GDM1 (cell line): ENCODE data around the gene FTO.
"Not testable (repeated sequence)": the region's sequence is repeated elsewhere in the genome, so short reads cannot be mapped to it uniquely, and the experiment has no call there.

Experiments
- DNase-seq: peaks from one replicate; lab custom pipeline; 2025; lab: John Stamatoyannopoulos, UW

Gene FTO

DNA sequence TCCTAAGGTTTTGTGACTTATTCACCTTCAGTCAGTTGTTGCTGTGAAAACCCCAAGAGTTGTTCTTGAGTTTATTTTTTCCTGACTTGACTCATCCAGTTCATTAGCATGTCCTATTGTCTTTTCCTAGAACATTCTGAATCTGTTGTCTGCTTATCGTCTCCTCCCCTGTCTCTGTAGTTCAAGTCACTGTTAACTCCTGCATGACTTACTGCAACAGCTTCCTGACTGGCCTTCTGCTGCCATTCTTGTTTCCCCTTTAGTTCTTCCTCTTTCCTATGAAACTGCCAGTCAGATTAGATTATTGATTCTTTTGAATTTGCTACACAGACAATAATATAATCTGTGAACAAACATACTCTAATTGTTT is 161.5 kb downstream of the FTO start:
- peak; percentile 12 for DNase-seq

DNA sequence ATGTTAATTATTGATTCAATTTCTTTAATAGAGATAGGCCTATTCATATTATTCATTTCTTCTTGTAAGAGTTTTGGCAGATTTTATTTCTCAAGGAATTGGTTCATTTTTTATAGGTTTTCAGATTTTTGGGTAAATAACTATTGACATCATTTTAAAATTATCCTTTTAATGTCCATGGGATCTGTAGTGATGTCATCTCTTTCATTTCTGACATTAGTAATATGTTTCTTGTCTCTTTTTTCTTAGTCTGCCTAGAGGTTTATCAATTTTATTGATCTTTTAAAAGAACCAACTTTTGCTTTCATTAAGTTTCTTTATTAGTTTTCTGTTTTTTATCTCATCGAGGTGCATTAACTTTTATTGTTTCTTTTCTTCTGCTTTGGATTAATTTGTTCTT is 162.6 kb downstream of the FTO start:
- no peak for DNase-seq

DNA sequence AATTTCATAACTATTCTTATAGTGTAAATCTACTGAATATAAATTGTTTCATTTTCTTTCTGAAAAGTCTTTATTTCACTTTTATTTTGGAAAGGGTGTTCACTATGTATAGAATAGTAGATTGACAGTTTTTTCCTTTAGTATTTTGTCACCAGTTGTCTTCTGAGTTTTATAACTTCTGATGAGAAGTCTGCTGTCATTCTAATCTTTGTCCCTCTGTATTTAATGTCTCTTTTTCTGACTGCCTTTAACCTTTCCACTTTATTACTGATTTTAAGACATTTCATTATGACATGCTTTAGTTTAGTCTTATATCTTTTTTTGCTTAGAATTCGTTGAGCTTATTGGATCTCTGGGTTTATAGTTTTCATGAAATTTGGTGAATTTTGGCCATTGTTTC is 166.9 kb downstream of the FTO start:
- DNase-seq, result no peak

DNA sequence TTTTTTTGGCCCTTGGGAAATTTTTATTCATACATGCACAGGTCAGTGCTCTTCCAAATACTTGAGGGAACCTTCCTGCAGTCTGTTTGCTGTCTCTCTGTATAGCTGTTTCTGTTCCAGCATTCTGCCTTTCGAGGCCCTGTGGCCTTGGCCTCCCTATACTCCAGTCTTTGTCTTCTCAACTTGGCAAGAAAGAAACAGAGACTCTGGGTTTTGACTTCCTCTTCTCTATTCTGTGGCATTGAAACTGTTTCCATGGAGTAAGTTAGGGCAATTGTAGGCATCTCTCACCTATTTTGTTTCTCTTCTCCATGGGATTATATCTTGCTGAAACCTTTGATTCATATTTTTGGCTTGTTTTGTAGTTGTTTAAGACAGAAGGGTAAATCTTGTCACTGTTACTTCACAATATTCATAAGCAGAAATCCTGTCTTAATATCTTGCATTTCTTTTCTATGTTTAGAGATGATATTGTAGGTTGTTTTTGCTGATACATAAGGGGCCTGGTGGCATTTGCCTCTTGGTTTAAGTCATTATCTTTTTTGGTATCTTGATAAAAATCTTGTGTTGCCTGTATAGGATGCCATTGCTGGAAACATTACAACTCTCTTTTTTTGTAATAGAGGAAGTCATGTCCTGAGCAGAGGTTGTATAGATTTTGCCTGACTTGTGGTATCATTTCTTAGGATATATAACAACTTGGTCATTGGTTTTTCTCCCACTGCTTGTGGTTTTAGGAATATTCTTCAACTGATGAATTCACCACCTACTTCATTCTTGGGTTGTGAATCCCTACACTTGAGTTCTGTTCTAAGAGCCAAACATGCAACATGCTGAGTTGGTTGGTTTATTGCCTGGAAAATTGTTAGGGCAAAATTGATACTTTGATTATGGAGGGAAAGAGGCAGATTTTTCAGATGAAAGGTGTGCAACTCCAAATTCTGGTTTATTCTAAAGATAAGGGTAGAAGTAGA is 168.6 kb downstream of the FTO start:
- DNase-seq, result no peak

DNA sequence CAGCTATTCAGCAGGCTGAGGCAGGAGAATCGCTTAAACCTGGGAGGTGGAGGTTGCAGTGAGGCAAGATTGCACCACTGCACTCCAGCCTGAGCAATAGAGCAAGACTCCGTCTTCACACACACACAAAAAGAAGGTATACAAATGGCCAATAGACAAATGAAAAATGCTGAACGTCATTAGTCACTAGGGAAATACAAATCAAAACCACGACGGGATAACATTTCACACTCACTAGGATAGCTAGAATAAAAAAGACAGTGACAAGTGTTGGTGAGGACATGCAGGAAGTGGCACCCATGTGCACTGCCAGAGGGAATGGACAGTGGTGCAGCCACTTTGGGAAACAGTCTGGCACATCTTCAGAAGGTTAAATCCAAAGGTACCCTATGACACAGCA is 172.9 kb downstream of the FTO start:
- no peak for DNase-seq

DNA sequence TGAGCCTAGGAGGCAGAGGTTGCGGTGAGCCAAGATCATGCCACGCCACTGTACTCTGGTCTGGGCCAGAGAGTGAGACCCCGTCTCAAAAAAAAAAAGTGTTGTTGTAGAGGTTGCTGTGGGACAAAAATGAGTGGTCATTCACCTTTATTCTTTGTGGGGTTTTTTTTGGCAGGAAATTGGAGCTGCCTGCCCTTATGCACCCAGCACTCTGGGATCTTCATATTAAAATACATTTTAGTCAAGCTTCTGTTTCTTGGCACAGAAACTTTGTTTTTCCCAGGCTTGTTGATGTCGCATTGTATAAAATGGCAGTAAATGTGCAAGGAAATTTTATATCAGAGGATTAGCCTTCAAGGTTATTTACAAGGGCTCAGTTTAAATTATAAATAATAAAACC is 174.3 kb downstream of the FTO start:
- DNase-seq, result no peak

DNA sequence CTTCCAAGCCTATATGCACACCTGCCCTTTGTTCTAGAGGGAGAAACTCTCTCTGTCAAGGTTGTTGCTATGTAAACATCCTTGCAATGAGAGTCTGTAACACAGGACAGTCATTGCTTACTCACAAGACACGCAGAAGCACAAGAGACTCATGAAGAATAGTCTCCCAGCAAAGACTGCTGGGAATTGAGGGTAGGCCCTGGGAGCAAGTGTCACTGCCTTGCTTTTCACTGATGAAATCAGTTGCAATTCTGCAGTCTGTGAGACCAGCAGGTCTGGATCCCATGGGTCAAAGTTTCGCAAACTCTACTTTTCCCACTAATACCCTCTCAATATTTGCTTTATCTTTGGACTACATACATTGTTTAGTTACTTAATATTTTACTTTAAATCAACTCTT is 177.4 kb downstream of the FTO start:
- no peak for DNase-seq

DNA sequence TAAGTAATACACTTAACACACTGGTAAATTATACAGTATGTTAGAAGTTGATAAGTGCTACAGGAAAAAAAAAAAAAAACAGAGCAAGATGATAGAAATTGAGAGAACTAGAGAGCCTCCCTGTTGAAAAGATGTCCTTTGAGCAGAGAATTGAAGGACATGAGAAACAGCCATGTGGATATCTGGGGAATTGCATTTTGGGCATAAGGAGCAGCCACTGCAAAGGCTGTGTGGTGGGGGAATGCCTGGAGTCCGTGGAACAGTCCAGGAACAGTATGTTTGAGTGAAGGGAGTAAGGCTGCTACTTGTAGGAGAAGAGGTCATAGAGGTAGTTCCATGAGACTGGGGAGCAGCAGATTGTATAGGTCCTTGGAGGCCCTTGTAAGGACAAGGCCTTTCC is 178.4 kb downstream of the FTO start:
- no peak for DNase-seq

DNA sequence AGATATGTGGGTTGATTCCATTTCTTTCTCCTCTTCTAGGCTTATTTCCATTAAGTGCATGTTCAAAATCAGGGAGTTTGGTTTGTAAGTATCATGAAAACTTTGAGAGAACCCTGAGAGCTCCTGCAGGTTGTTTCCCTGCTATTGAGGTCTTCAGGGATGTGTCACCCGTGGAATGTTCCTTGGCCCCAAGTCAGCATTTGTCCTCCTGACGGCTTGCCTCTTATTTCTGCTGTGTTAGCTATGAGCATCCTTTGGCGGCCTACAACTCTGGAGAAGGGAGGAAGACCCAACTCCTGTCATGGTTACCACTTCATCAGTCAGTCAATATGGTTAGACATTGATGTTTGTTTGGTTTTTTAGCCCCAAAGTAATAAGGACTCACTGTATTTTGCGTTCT is 180.8 kb downstream of the FTO start:
- DNase-seq, result no peak

DNA sequence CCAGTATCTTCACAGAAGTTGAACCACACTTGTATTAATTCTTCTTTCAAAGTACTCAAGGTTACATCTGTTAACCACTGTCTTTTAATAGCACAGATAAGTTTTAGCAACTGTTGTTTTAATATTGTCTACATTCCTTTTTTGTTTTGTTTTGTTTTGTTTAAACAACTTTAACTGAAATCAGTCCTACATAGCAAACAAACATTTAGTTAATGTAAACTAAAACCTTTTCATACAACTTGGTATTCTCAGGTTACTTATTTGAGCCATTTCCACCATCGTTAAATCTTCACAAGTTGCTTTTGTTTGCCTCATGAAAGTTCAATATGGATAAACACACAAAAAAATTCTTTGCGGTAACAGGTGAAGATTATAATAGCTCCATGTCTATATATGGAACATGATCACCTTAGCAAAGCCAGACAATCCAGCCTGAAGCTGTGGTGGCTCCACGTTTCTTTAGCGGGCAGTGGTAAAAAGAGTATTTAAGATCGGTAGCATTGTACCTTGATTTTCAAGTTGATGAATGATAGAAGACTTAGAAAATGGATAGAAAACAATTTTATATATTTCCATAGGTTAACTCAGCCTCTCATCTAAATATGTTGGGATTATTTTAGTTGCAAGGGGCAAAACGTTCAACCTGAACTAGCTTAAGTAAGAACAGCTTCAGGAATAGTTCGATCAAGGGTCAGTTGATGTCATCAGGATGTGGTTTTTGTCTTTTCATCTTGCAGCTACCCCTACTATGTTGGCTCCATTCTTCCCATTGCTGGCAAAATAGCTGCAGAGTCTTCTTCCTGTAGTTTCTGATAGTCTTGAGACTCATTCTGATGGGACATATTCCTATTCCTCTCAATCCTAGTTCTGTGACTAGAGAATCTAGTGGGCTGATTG is 182.8 kb downstream of the FTO start:
- no peak for DNase-seq

DNA sequence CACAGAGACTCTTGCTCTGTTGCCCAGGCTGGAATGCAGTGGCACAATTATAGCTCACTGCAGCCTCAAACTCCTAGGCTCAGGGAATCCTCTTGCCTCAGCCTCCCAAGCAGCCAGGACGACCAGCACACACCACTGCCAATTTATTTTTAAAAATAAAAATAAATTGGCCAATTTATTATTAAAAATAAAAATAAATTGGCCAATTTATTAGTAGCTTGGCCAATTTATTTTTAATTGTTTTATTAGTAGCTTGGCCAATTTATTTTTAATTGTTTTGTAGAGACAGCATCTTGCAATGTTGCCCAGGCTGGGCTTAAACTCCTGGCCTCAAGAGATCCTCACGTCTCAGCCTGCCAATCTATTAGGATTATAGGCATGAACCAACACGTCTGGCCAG is 184.3 kb downstream of the FTO start:
- no peak for DNase-seq

DNA sequence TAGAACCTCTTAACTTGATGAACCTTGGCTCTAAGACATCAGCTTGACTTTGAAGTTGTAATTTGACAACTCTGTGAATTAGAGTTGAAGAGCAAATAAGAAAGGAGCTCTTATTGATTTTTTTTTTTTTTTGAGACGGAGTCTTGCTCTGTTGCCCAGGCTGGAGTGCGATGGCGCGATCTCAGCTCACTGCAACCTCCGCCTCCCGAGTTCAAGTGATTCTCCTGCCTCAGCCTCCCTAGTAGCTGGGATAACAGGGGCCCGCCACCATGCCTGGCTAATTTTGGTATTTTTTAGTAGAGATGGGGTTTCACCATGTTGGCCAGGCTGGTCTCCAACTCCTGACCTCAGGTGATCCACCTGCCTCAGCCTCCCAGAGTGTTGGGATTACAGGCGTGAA is 186.9 kb downstream of the FTO start:
- DNase-seq, result not testable (repeated sequence)

DNA sequence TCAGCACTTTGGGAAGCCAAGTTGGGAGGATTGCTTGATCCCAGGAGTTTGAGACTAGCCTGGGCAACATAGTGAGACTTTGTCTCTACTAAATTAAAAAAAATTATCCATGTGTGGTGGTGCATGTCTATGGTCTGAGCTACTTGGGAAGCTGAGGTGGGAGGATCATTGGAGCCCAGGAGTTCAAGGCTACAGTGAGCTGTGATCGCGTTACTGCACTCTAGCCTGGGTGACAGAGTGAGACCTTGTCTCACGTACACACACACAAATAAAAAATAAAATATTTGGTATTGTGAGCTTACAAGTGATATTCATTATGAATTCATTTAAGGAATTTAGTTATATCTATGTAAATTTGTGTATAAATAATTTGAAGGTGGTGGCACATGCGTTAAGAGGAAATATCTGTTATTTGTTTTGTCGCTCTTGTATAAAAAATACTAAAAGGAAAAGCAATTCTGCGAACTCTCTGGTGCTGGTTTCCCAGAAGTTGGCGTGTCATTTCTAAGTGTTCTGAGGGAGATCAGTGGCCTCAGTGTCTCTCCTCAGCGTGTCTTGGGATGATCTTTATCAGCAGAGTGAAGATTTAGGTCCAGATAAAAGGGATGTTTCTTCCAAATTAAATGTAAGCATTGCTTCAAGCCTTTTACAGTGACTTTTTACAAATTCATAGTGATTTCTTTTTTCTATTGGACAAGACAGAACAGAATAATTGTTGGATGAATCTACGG is 187.6 kb downstream of the FTO start:
- DNase-seq, result no peak

DNA sequence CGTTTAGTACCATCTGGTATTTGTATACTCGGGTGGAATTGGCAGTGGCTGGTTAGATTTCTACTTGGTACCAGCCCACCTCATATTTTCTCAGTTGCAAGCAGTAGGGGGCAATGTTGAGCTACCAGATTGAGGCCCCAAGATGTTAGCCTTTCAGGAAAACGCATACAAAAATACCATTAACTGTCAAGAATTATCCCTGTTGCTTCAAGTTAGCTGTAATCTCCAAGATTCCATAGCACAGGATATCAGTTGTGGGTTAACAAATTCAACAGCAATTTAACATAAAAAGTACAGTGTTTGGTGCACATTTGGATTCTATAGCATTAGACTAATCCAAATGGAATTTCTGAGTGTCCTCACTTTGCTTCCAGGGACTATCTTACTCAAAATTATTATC is 188.2 kb downstream of the FTO start:
- peak; percentile 29 for DNase-seq

DNA sequence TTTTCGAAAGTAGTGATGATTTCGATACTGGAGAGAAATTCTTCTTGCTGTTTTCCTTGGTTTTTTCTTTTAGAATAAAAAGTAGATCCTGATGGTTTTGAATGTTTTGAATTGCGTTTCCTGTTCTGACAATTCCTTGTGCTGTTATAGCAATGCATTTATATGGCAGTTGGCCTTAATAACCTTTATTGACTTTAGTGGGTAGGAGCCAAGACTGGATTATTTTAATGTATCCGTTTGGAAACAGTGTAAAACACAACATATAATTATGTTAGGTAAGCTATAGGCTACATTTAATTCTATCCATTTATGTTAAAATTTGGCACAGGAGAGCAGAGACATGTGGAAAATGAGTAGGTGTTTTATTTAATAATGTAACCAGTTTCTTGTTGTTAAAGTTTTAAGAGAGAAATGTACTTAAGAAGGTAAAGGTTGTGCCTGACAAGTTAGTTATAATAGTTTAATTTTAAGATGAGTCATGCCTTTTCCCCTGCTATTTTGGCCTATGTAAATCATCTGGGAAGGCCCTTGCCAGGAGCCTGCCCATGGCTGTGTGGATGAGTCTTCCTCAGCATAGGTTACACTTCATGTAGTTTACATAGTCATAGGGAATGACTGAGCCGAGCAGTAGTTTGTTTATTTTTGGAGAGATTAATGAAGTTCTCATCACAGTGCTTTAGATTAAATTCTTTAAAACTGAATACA is 189.9 kb downstream of the FTO start:
- no peak for DNase-seq

DNA sequence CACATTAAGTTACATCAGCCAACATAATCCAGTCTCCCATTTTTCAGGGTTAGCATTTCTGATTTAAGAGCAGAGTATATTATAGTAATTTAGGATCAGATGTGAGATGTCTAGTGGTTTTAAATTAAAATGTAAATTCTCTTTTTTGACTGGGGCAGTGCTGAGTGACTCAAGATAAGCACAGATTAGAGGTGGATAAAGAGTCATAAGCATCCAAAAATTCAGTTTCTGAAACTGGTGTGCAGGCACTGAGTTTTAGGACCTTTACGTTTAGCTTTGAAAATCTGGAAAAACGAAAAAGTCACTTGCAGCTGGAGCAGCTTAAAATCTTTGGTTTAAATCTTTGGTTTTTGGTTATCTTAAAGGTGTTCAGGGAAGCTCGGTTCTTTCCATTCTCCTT is 190.7 kb downstream of the FTO start:
- no peak for DNase-seq

DNA sequence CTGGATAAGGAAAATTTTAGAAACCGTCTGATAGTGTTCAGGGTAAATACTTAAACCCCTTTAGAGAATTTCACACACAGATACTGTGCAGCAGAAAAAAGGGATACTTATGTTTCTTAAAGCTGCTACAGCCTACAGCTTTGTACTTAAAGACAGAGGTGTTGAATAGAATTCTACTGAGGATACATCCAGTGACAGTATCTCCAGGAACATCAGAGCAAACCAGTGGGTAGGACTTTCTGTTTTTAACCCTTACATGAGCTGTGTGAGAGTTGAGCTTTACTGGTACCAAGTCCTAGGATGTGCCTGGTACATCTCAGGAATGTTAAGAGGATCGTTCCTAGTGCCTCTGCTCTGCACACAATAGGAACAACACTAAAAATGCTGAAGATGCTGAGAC is 191.5 kb downstream of the FTO start:
- no peak for DNase-seq

DNA sequence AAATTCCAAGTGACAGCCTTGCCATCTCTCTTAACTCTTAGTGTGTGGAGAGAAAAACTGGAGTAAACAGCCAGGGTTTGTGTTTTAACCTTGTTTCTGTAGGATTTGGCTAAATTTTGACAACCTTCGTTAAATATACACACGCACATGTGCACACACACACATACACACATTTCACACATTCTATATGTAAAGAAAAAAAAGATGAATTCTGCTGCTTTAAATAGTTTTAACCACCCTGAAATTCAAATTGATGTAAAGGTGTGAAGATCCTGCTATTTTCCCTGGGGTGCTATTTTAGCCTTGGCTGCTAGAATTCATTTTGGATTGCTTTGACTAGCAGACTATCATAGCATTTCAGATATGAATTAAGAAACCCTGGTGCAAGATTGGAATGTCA is 191.9 kb downstream of the FTO start:
- DNase-seq, result no peak

DNA sequence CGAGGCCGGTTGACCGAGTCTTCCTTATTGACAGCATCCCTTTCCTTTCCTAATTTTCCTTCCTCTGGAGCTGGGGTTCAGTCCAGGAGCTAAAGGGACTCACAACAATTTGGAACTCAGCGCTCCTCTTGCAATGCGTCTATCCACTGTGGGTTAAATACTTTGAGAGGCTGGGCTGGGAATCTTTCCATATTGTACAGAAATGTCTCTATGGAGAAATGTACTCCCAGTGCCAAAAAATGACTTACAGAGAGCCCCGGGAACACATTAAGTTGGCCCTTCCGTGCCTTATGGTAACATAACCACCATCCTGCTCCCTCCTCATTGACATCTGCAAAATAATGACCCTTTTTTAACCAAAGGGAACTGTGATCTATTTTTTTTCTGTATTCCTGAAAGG is 192.8 kb downstream of the FTO start:
- no peak for DNase-seq

DNA sequence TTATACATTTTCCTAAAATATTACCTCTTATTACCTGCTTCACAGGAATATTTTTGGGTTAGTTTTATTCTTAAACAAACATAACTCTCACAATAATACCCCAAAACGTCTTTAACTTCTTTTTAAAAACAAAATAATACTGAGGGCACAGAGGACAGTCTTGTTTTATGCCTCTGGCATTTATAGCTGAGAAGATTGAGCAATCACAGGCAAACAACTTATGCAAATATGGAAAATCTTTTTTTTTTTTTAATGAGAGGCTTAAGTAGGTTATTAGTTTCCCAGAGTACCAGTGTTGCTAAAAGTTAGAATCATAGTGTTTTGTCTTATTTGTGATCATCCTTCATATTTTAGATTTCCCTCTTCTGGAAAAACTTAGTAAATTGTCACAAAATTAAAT is 195.0 kb downstream of the FTO start:
- DNase-seq, result no peak

DNA sequence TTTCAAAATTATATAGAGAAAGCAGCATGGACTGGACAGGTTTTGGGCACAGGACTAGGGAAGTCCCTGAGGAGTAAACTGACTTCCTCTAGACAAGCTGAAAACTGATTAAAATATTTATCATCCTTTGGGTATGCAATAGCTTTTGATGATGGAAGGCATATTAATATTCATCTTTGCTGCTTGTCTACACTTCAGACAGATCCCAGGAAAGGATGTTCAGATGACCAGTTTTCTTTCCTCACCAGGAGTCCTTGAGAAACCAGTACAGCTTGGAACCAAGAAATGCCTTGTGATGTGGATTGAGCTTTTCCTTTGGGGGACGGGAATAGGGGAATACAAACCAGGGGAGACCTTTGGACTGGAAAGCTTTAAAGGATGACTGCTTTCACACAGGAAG is 195.5 kb downstream of the FTO start:
- DNase-seq, result no peak

DNA sequence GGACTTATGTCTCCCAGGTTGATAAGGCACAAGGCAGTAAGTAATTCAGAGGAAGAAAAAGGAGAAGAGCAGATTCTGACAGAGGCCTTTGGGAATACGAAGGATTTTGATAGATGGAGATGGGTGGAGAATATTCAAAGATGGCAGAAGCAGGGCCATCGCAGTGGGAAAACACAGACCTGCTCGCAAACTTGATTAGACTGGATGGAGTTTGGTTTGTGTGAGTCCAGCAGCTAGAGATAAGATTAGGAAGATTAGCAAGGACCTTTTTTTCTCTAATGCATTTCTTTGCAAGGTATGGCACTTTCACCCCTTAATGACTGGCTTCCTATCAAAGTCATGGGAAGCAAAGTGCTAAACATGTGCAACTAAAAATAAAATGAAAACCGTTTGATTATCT is 196.7 kb downstream of the FTO start:
- no peak for DNase-seq
